Naive thymus-derived CD4-positive, alpha-beta T cell (primary cell): ENCODE measurements around the gene FBXL17. TPM values are rescaled to one million over a fixed set of nuclear protein-coding genes. Genes with fewer than 3 reads are reported as not detected.
"Not testable (repeated sequence)": the region's sequence is repeated elsewhere in the genome, so short reads cannot be mapped to it uniquely, and the experiment has no call there.

Source experiments
- ATAC-seq: fragments of 150-1000 bp; cut with Tn5 transposase; 2 replicates; pipeline ENCODE4 v1.10.0; 2021; ENCODE audit warnings: mild to moderate bottlenecking, moderate library complexity
- CTCF ChIA-PET: fragments of 350-600 bp; sonication (Branson Sonifier 250); formaldehyde crosslinking; loops from one replicate; lab custom pipeline; 2021; ENCODE audit warnings: antibody characterized with exemption; lab: Charles Lee
- POLR2A ChIA-PET: fragments of 350-600 bp; sonication (Branson Sonifier 250); formaldehyde crosslinking; loops from one replicate; lab custom pipeline; 2021; ENCODE audit warnings: antibody characterized with exemption, inconsistent platforms; lab: Charles Lee
- DNase-seq, 9 donors: peaks; one replicate each; pipeline versions ENCODE4 v3.0.0 to v3.0.0-alpha.2; 2020 to 2022; ENCODE audit warnings: mixed read lengths in 1 of 9
- H3K27ac ChIP-seq: one replicate; pipeline ENCODE4 v1.7.0; 2013; ENCODE audit warnings: mild to moderate bottlenecking, low read depth, low read length, moderate library complexity
- H3K27me3 ChIP-seq, 2 donors: one replicate each; pipeline ENCODE4 v1.7.0; 2013; ENCODE audit warnings: low read length in 2 of 2, mild to moderate bottlenecking in 2 of 2, moderate library complexity in 2 of 2; ENCODE audit not compliant: control insufficient read depth in 2 of 2, insufficient read depth in 2 of 2
- H3K36me3 ChIP-seq, 3 experiments: 1 replicate in 2 of 3; 2 replicates in 1 of 3; pipeline ENCODE4 v1.7.0; 2013; ENCODE audit warnings: low read length in 3 of 3, mild to moderate bottlenecking in 3 of 3, moderate library complexity in 1 of 3; ENCODE audit not compliant: insufficient read depth in 3 of 3, control insufficient read depth in 2 of 3
- H3K4me1 ChIP-seq, 2 donors: one replicate each; pipeline ENCODE4 v1.7.0; 2013; ENCODE audit warnings: low read length in 2 of 2, mild to moderate bottlenecking in 2 of 2, moderate library complexity in 1 of 2; ENCODE audit not compliant: control insufficient read depth in 2 of 2, insufficient read depth in 2 of 2
- H3K4me3 ChIP-seq: 2 replicates; pipeline ENCODE4 v1.7.0; 2013; ENCODE audit warnings: mild to moderate bottlenecking, low read length
- H3K9me3 ChIP-seq, 3 experiments: 1 replicate in 2 of 3; 2 replicates in 1 of 3; pipeline ENCODE4 v1.7.0; 2013; ENCODE audit warnings: low read length in 3 of 3; ENCODE audit not compliant: control insufficient read depth in 2 of 3
- H3K27ac Mint-ChIP-seq, 9 donors: one replicate each; pipeline ENCODE4 v1.8.0; 2020 to 2022; ENCODE audit warnings: mixed read lengths in 9 of 9, mild to moderate bottlenecking in 8 of 9, moderate library complexity in 5 of 9, inconsistent platforms in 2 of 9
- H3K27me3 Mint-ChIP-seq, 5 donors: one replicate each; pipeline ENCODE4 v1.8.0; 2021 to 2022; ENCODE audit warnings: mixed read lengths in 5 of 5, mild to moderate bottlenecking in 1 of 5
- H3K36me3 Mint-ChIP-seq, 5 donors: one replicate each; pipeline ENCODE4 v1.8.0; 2020 to 2022; ENCODE audit warnings: mixed read lengths in 5 of 5, mild to moderate bottlenecking in 3 of 5, inconsistent platforms in 1 of 5
- H3K4me1 Mint-ChIP-seq, 7 donors: one replicate each; pipeline ENCODE4 v1.8.0; 2020 to 2022; ENCODE audit warnings: mixed read lengths in 7 of 7, mild to moderate bottlenecking in 3 of 7, inconsistent platforms in 1 of 7
- H3K4me3 Mint-ChIP-seq, 10 donors: one replicate each; pipeline ENCODE4 v1.8.0; 2020 to 2022; ENCODE audit warnings: mild to moderate bottlenecking in 10 of 10, mixed read lengths in 10 of 10, moderate library complexity in 6 of 10, inconsistent platforms in 2 of 10
- H3K9me3 Mint-ChIP-seq, 11 donors: one replicate each; pipeline ENCODE4 v1.8.0; 2020 to 2022; ENCODE audit warnings: mixed read lengths in 11 of 11, mild to moderate bottlenecking in 4 of 11, inconsistent platforms in 1 of 11, moderate library complexity in 1 of 11
- intact Hi-C, 2 donors: fragments of 100-400 bp; cut with micrococcal nuclease; formaldehyde crosslinking; loops; one replicate each; pipeline ENCODE4 v1.15.1; 2023
- polyA plus RNA-seq, 2 donors: library from polyadenylated mRNA; unstranded; fragments of 300-500 nt; fragmentation: Illumina TruSeq; gene quantifications; one replicate each; pipeline ENCODE4 v1.2.3, GENCODE V29; 2021
- total RNA-seq, 6 experiments: library from RNA in 5 of 6; stranded (reverse) in 5 of 6; gene quantifications; 1 replicate in 5 of 6; 2 replicates in 1 of 6; pipeline ENCODE4 v1.2.3 and lab custom pipeline; 2021 to 2026

The FBXL17 gene
- total and polyA plus RNA-seq, 7 experiments from 2014 or later, result 4.4 to 28.4 (median 19.6) TPM

GRCh38 chr5:108174286-108174685 is 207.6 kb downstream of the FBXL17 start:
- DNase-seq, result no peak
- no peak overlapping the region for H3K27ac Mint-ChIP-seq
- Histone ChIP-seq H3K4me1 (no peaks in the 10 kb centered on the region), H3K36me3 (no peaks in the 10 kb centered on the region), H3K27me3 (no peaks in the 10 kb centered on the region), H3K27ac (no peak overlapping the region), H3K4me3 (no peak overlapping the region), H3K9me3 (no peaks in the 10 kb centered on the region)
- no peaks in the 10 kb centered on the region for H3K4me1 Mint-ChIP-seq
- peaks cover 0 to 2% (median 0%) of the 10 kb centered on the region in 11 donors for H3K9me3 Mint-ChIP-seq
- H3K36me3 Mint-ChIP-seq, result peaks cover 0 to 30% (median 18%) of the 10 kb centered on the region in 5 donors
- intact Hi-C loops, result no loop called here
- no peaks in the 10 kb centered on the region for H3K27me3 Mint-ChIP-seq
- ChIA-PET CTCF (interaction anchor here (0.6 kb wide), 1 partner anchor 16 kb away, joined by 3 read pairs; no protein-coding TSS in a partner anchor), POLR2A (no interaction called here)
- no peak overlapping the region for H3K4me3 Mint-ChIP-seq
- no peak for ATAC-seq

GRCh38 chr5:108171759-108172158 is 210.1 kb downstream of the FBXL17 start:
- Histone ChIP-seq H3K27ac (no peak overlapping the region), H3K4me3 (no peak overlapping the region), H3K4me1 (no peaks in the 10 kb centered on the region), H3K27me3 (no peaks in the 10 kb centered on the region), H3K9me3 (no peaks in the 10 kb centered on the region), H3K36me3 (no peaks in the 10 kb centered on the region)
- Mint-ChIP-seq H3K4me1 (no peaks in the 10 kb centered on the region), H3K4me3 (no peak overlapping the region), H3K9me3 (peaks cover 0 to 2% (median 0%) of the 10 kb centered on the region in 11 donors), H3K27ac (no peak overlapping the region), H3K36me3 (peaks cover 0 to 27% (median 13%) of the 10 kb centered on the region in 5 donors), H3K27me3 (no peaks in the 10 kb centered on the region)
- intact Hi-C loops, result no loop called here
- POLR2A ChIA-PET, result no interaction called here
- DNase-seq, result no peak
- CTCF ChIA-PET, result no interaction called here
- no peak for ATAC-seq

- Mint-ChIP-seq H3K27ac (no peak overlapping the region), H3K36me3 (peaks cover 0 to 26% (median 8%) of the 10 kb centered on the region in 5 donors), H3K27me3 (no peaks in the 10 kb centered on the region), H3K4me1 (no peaks in the 10 kb centered on the region), H3K4me3 (no peak overlapping the region), H3K9me3 (peaks cover 0 to 2% (median 0%) of the 10 kb centered on the region in 11 donors)
- Histone ChIP-seq H3K27me3 (no peaks in the 10 kb centered on the region), H3K27ac (no peak overlapping the region), H3K4me1 (no peaks in the 10 kb centered on the region), H3K36me3 (no peaks in the 10 kb centered on the region), H3K9me3 (no peaks in the 10 kb centered on the region), H3K4me3 (no peak overlapping the region)
- DNase-seq (no peak), ATAC-seq (no peak)
- intact Hi-C loops, result no loop called here
- POLR2A ChIA-PET, result no interaction called here
- CTCF ChIA-PET, result no interaction called here
Observed at GRCh38 chr5:108168915-108169314, 213.0 kb downstream of the FBXL17 start.

GRCh38 chr5:108167174-108167573 is 214.7 kb downstream of the FBXL17 start:
- Histone ChIP-seq H3K4me3 (no peak overlapping the region), H3K27me3 (no peaks in the 10 kb centered on the region), H3K9me3 (no peaks in the 10 kb centered on the region), H3K4me1 (no peaks in the 10 kb centered on the region), H3K36me3 (no peaks in the 10 kb centered on the region), H3K27ac (no peak overlapping the region)
- ATAC-seq, result no peak
- ChIA-PET POLR2A (no interaction called here), CTCF (no interaction called here)
- Mint-ChIP-seq H3K27me3 (no peaks in the 10 kb centered on the region), H3K27ac (no peak overlapping the region), H3K4me3 (no peak overlapping the region), H3K36me3 (peaks cover 0 to 25% (median 6%) of the 10 kb centered on the region in 5 donors), H3K4me1 (no peaks in the 10 kb centered on the region), H3K9me3 (peaks cover 0 to 2% (median 0%) of the 10 kb centered on the region in 11 donors)
- intact Hi-C loops, result no loop called here
- DNase-seq, result no peak

GRCh38 chr5:108164574-108164973 is 217.3 kb downstream of the FBXL17 start:
- POLR2A ChIA-PET, result no interaction called here
- Mint-ChIP-seq H3K27ac (no peak overlapping the region), H3K9me3 (no peaks in the 10 kb centered on the region), H3K36me3 (peaks cover 0 to 29% (median 10%) of the 10 kb centered on the region in 5 donors), H3K4me1 (no peaks in the 10 kb centered on the region), H3K27me3 (no peaks in the 10 kb centered on the region), H3K4me3 (no peak overlapping the region)
- H3K27me3 ChIP-seq, result no peaks in the 10 kb centered on the region
- no peaks in the 10 kb centered on the region for H3K4me1 ChIP-seq
- CTCF ChIA-PET, result no interaction called here
- no peak overlapping the region for H3K27ac ChIP-seq
- H3K4me3 ChIP-seq, result no peak overlapping the region
- ATAC-seq (no peak), DNase-seq (no peak)
- no peaks in the 10 kb centered on the region for H3K36me3 ChIP-seq
- no peaks in the 10 kb centered on the region for H3K9me3 ChIP-seq
- intact Hi-C loops, result no loop called here

- H3K27me3 Mint-ChIP-seq, H3K4me1 Mint-ChIP-seq, H3K4me3 Mint-ChIP-seq, intact Hi-C loops, POLR2A ChIA-PET, H3K27ac ChIP-seq, DNase-seq, H3K4me3 ChIP-seq, H3K36me3 ChIP-seq, H3K4me1 ChIP-seq, H3K27me3 ChIP-seq, H3K27ac Mint-ChIP-seq, H3K9me3 Mint-ChIP-seq, H3K9me3 ChIP-seq, CTCF ChIA-PET, ATAC-seq: not testable (repeated sequence)
- H3K36me3 Mint-ChIP-seq, result peaks cover 2 to 24% (median 20%) of the 10 kb centered on the region in 5 donors
Observed at GRCh38 chr5:108152854-108153253, 229.0 kb downstream of the FBXL17 start.

- Mint-ChIP-seq H3K9me3 (peaks cover 0 to 4% (median 0%) of the 10 kb centered on the region in 11 donors), H3K4me3 (no peak overlapping the region), H3K27me3 (no peaks in the 10 kb centered on the region), H3K36me3 (peaks cover 2 to 47% (median 36%) of the 10 kb centered on the region in 5 donors), H3K4me1 (peaks cover 0 to 14% (median 4%) of the 10 kb centered on the region in 7 donors), H3K27ac (no peak overlapping the region)
- Histone ChIP-seq H3K27me3 (no peaks in the 10 kb centered on the region), H3K9me3 (no peaks in the 10 kb centered on the region), H3K27ac (no peak overlapping the region), H3K4me3 (no peak overlapping the region), H3K36me3 (no peaks in the 10 kb centered on the region), H3K4me1 (no peaks in the 10 kb centered on the region)
- CTCF ChIA-PET, result no interaction called here
- ATAC-seq, result no peak
- no peak for DNase-seq
- POLR2A ChIA-PET, result no interaction called here
- intact Hi-C loops, result loop anchor here in 1 of 2 donors (2.0 kb wide), 1 partner anchor 195 kb away; no protein-coding TSS in a partner anchor
Observed at GRCh38 chr5:108149369-108149768, 232.5 kb downstream of the FBXL17 start.
